Left lung (tissue), 10 donors: ENCODE data around the gene COPS6. TPM values are rescaled to one million over a fixed set of nuclear protein-coding genes. Genes with fewer than 3 reads are reported as not detected.

Source experiments
- ATAC-seq: fragments of 200-7000 bp; cut with Tn5 transposase; one replicate; pipeline ENCODE4 v1.9.1; 2020; ENCODE audit warnings: moderate library complexity
- DNase-seq, 4 donors: peaks; one replicate each; pipeline ENCODE4 v3.0.0-alpha.2; 2013 to 2020
- H3K27ac ChIP-seq, 2 donors: fragments of 200-600 bp; sonication (generic) in 1 of 2; one replicate each; pipeline versions ENCODE4 v1.5.0 to v1.8.0; 2020 to 2021
- H3K27me3 ChIP-seq, 2 donors: fragments of 200-600 bp; sonication (generic) in 1 of 2; one replicate each; pipeline versions ENCODE4 v1.5.0 to v1.8.0; 2020 to 2021
- H3K36me3 ChIP-seq, 2 donors: fragments of 200-600 bp; sonication (generic) in 1 of 2; one replicate each; pipeline versions ENCODE4 v1.5.0 to v1.8.0; 2020 to 2021
- H3K4me1 ChIP-seq, 2 donors: fragments of 200-600 bp; one replicate each; pipeline ENCODE4 v1.8.0; 2021
- H3K4me3 ChIP-seq, 2 donors: fragments of 200-600 bp; sonication (generic) in 1 of 2; one replicate each; pipeline versions ENCODE4 v1.5.0 to v1.8.0; 2020 to 2021; ENCODE audit warnings: mild to moderate bottlenecking in 1 of 2
- H3K9me3 ChIP-seq, 2 donors: fragments of 200-600 bp; sonication (generic) in 1 of 2; one replicate each; pipeline versions ENCODE4 v1.5.0 to v1.8.0; 2020 to 2021
- intact Hi-C, 2 donors: fragments of 100-400 bp; cut with DNase I; formaldehyde crosslinking; loops; one replicate each; pipeline versions ENCODE4 v1.11.2 to v1.14.2; 2022
- polyA plus RNA-seq, 6 donors: library from polyadenylated mRNA; unstranded; fragments of 120-200 nt; gene quantifications; one replicate each; pipeline ENCODE4 v1.2.1, GENCODE V29; 2013; ENCODE audit not compliant: insufficient read length in 6 of 6
- total RNA-seq, 2 donors: library from RNA; stranded (reverse); fragmentation: NEBNext Ultra II Directional; extraction: Animal tissue kit (Norgen Biotek cat#: 25700); gene quantifications; one replicate each; pipeline ENCODE4 v1.2.1, GENCODE V29; 2021
- TF ChIP-seq, protein P1 (sequence below), 2 donors: fragments of 200-600 bp; sonication (generic) in 1 of 2; IDR thresholded peaks; one replicate each; pipeline versions ENCODE4 v1.5.0 to v1.8.0; 2021; ENCODE audit warnings: antibody characterized with exemption in 2 of 2
- donor health status: DM: no; HTN: yes; CAD: no.
- donor health status: DM: no; HTN: no; CAD: no.

Gene COPS6
- total and polyA plus RNA-seq, 8 donors = 74.2 to 139 (median 114) TPM

DNA sequence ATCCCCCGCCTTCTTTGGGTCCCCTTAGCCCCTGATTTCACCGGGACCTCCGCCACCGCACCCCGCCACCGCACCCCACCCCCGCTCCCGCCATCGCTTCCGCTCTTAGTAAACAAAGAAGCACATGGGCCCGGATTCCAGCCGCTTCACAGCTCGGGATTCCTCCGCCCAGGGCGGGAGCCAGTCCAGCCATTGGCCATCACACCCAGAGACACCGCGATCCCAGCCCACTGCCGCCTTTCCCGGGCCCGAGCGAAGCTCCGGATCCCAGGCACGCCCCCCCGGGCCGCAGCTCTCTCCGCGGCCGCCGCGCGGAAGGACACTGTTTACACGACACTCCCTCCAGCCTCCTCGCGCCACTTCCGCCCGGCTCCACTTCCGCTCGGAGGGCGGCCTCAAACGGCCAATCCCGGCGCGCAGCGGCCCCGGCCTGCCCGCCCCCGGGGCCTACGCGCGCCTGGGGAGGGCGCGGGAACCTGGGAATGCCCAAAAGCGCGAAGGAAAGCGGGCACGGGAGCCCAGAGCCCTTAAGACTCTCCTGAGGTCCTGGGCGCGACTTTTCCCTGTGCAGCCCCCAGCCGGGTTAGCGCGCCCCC is 11.7 kb downstream of the COPS6 start:
- peak; percentile 94 for ATAC-seq
- DNase-seq = peak; percentile 93 to 97 (median 96)
- H3K4me3 ChIP-seq = peak overlapping the region; percentile 90 to 95
- no peaks in the 10 kb centered on the region for H3K9me3 ChIP-seq
- TF ChIP-seq, protein P1, sequence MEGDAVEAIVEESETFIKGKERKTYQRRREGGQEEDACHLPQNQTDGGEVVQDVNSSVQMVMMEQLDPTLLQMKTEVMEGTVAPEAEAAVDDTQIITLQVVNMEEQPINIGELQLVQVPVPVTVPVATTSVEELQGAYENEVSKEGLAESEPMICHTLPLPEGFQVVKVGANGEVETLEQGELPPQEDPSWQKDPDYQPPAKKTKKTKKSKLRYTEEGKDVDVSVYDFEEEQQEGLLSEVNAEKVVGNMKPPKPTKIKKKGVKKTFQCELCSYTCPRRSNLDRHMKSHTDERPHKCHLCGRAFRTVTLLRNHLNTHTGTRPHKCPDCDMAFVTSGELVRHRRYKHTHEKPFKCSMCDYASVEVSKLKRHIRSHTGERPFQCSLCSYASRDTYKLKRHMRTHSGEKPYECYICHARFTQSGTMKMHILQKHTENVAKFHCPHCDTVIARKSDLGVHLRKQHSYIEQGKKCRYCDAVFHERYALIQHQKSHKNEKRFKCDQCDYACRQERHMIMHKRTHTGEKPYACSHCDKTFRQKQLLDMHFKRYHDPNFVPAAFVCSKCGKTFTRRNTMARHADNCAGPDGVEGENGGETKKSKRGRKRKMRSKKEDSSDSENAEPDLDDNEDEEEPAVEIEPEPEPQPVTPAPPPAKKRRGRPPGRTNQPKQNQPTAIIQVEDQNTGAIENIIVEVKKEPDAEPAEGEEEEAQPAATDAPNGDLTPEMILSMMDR (IDR thresholded peaks at IDR 0.05) = no peak
- H3K27ac ChIP-seq = peak overlapping the region; percentile 93 to 97
- no peaks in the 10 kb centered on the region for H3K27me3 ChIP-seq
- intact Hi-C loops = no loop called here
- peaks cover 4 to 65% of the 10 kb centered on the region in 2 donors for H3K36me3 ChIP-seq
- H3K4me1 ChIP-seq = peaks cover 20 to 28% of the 10 kb centered on the region in 2 donors

DNA sequence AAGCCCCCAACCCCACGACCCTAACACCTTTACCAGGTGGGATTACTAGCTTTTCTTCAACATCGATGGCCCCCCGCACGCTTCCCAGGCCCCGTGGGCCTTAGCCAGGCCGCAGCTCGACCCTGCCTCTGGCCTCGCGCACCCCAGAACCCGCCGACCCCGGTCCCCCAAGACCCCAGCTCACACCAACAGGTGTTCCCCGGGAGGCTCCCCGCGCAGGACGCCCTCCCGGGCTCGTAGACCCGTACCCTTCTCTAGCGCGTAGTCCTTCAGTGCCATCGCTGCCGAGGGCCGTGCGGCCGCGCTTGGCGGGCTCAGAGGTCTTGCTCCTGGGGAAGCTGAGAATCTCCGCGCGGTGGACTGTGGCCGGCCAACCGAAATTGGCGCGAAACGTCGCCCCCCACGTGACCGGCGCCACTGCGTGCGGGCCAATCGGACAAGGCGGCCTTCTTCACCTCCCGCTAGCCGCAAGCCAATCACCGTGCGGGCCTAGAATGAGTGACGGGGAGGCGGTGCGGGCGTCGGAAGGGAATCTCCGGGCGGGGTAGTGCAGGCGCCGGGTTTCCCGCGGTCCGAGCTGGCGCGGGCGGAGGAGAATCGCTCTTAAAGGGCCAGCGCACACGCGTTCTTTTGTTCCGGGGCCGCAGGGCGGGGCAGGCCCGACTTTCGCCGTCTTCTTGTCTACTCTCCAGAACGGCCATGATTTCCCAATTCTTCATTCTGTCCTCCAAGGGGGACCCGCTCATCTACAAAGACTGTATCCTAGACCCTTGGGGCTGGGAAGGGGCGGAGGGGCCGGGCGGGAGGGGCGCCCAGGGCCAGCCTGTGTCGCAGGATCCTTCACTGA is 12.5 kb downstream of the COPS6 start, which contains the start of the genes AP4M1 and MCM7:
Gene AP4M1, plus strand, starts transcription at position 628 of the 847 bp plus-strand sequence. Its CDS starts 72 bp downstream, at position 700.
Gene MCM7, minus strand, starts transcription at position 382 of the 847 bp plus-strand sequence. Its CDS starts 103 bp downstream, at position 279.
- H3K9me3 ChIP-seq = no peaks in the 10 kb centered on the region
- TF ChIP-seq, protein P1 (IDR thresholded peaks at IDR 0.05) = peak in 1 of 2 donors; percentile 13
- H3K4me1 ChIP-seq = peaks cover 20 to 28% of the 10 kb centered on the region in 2 donors
- ATAC-seq (peak; percentile 94), DNase-seq (peak; percentile 96 to 100 (median 98))
- no peaks in the 10 kb centered on the region for H3K27me3 ChIP-seq
- H3K4me3 ChIP-seq = peak within 1 kb of the TSS; percentile 90 to 95
- peak within 1 kb of the TSS; percentile 93 to 97 for H3K27ac ChIP-seq
- intact Hi-C loops = no loop called here
- H3K36me3 ChIP-seq = peaks cover 0 to 65% of the 10 kb centered on the region in 2 donors

DNA sequence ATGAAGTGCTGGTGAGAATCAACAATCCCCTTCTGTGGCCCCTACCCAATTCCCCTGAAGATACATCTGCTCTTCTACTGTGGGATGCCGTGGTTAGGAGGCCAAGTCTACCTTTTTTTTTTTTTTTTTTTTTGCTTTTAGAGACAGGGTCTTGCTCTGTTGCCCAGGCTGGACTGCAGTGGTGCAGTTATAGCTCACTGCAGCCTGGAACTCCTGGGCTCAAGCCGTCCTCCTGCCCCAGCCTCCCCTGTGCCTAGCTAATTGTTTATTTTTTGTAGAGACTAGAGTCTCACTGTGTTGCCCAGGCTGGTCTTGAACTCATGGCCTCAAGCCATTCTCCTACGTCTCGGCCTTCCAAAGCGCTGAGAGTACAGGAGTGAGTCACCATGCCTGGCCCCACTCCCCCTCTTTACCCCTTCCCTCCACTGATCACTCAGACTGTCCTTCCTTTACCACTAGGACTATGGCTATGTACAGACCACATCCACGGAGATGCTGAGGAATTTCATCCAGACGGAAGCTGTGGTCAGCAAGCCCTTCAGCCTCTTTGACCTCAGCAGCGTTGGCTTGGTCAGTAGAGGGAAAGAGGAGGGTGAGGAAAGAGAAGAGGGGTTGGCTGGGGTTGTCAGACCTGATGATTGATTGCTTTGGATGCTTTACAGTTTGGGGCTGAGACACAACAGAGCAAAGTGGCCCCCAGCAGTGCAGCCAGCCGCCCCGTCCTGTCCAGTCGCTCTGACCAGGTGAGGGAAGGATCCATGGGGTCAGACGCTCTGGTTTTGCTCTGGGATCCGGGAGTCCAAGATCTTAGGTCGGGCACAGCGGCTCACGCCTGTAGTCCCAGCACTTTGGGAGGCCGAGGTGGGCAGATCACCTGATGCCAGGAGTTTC is 14.4 kb downstream of the COPS6 start:
- H3K9me3 ChIP-seq = no peaks in the 10 kb centered on the region
- ATAC-seq (no peak), DNase-seq (no peak)
- TF ChIP-seq, protein P1 (IDR thresholded peaks at IDR 0.05) = no peak
- peaks cover 0 to 65% of the 10 kb centered on the region in 2 donors for H3K36me3 ChIP-seq
- H3K4me3 ChIP-seq = peak overlapping the region in 1 of 2 donors; percentile 90
- peaks cover 20 to 22% of the 10 kb centered on the region in 2 donors for H3K4me1 ChIP-seq
- H3K27me3 ChIP-seq = no peaks in the 10 kb centered on the region
- intact Hi-C loops = no loop called here
- H3K27ac ChIP-seq = no peak overlapping the region

GRCh38 chr7:100105534-100105933 is 16.8 kb downstream of the COPS6 start:
- ATAC-seq (no peak), DNase-seq (no peak)
- Histone ChIP-seq H3K4me1 (peaks cover 4 to 8% of the 10 kb centered on the region in 2 donors), H3K27me3 (no peaks in the 10 kb centered on the region), H3K9me3 (no peaks in the 10 kb centered on the region), H3K4me3 (no peak overlapping the region), H3K27ac (no peak overlapping the region), H3K36me3 (peaks cover 0 to 75% of the 10 kb centered on the region in 2 donors)
- TF ChIP-seq, protein P1 (IDR thresholded peaks at IDR 0.05) = no peak
- intact Hi-C loops = no loop called here
